NCI-H82 treated with DMSO at 0.1 percent for 48 hours (cell line): ENCODE data around the gene MYNN.
"Not testable (repeated sequence)": the region's sequence is repeated elsewhere in the genome, so short reads cannot be mapped to it uniquely, and the experiment has no call there.

Experiments used
- DNase-seq: peaks from one replicate; lab custom pipeline; 2025; ENCODE audit not compliant: unreplicated experiment; lab: John Stamatoyannopoulos, UW

Gene MYNN

DNA sequence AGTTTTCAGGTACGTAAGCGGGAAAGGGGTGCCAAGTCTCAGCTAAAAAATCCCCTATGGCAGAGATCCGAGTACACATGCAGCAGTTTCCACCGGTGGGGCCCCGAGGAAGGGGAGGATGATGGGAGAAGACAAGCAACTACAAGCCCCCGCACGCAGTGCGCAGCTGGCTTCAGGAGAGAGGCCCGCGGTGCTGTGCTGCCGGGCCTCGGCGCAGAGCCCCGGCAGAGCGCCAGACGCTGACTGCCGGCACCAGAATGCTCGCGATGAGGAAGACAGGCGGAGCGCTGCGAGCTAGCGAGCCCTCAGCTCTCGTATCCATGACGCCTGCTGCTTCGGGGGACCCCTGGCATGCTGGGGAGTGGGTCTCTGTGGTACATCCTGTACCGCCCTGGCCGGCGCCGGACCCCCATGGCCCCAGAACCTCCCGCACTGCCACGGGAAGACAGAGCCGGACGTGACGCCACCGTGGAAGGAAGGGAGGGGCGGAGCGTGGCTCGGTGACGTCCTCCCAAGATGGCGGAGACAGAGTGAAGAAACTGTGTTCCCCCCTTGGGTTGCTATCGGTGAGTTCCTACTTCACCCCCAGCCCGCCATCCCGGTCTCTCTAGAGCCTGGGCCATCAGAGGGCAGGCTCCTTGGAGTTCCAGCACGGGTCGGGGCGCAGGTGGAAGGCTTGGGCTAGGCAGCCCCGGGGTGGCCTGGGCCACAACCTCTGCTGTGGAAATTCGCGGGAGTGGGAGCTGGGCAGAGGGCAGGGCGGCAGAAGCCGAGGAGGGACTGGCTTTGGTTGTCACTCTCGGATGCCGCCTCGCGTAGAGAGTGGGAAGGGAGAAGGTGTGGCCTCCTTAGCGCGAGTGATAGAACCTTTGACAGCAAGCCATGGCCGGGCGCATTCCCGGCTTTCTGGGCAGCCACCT lies at the start of gene MYNN:
Gene MYNN (plus strand): TSS at position 500 of the 920 bp plus-strand sequence. CDS start 900 bp downstream, outside the sequence.
- DNase-seq: peak; percentile 79

DNA sequence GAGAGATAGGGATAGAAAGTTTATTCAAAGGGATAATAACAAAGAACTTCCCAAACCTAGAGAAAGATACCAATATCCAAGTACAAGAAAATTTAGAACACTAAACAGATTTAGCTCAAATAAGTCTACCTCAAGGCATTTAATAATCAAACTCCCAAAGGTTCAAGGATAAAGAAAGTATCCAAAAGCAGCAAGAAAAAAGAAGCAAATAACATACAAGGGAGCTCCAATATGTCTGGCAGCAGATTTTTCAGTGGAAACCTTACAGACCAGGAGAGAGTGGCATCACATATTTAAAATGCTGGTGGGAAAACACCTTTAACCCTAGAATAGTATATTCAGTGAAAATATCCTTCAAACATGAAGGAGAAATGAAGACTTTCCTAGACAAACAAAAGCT lies 41.3 kb upstream of the MYNN start:
- not testable (repeated sequence) for DNase-seq

DNA sequence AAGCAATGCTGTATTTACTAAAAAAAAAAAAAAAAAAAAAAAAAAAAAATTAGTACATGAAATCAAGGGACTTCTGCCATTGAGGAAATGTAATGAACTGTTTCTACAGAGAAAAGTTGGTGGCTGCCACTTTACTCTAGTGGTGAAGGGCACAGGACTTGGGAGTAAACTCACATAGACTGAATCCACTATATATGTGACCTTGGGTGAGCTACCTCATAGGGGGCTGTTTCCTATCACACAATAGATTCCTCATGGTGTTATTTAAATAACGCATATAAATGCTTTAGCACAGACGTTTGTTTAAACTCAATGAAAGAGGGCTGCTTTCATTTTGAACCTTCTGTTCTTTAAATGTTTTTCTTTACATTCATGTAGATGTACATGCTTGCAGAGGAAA lies 34.1 kb upstream of the MYNN start:
- no peak for DNase-seq

- peak; percentile 16 for DNase-seq
Observed at GRCh38 chr3:169744366-169745054, 28.7 kb upstream of the MYNN start.

DNA sequence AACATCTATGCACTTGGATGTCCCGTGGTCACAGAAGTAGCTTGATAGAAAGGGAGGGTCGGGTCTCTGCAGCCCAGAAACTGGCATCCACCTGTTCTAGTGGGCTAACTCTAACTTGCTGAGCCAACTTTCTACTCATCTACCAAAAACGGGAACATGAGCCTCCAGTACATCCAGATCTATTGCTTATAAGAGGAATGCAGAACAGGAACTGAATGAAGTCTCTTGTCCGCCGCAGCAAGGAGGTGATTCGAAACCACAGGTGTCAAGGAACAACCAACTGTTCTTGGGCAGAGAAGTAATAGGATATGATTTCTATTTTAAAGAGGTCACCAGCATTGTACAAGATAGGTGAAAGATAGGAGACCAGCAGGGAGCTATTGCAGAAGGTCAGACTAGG lies 26.3 kb upstream of the MYNN start:
- DNase-seq: no peak

DNA sequence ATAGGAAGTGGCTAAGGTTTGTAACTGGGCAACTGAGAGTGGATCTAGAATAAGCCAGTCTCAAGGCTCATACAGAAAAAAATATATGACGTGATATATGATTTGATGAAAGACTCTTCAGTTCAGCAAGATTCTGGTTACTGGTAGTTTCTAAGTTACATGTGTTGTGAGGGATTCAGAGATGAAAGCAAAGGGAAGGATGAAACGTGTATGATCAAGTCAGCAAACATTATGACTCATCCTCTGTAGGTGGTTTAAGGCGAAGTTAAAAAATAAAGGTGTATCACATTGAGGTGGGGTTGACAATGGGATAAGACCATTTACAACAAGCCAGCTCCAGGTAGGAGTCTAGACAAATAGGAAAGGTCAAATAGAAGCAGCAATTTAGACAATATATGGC lies 24.5 kb upstream of the MYNN start:
- DNase-seq: no peak

- no peak for DNase-seq
Observed at GRCh38 chr3:169750665-169751064, 22.5 kb upstream of the MYNN start.

DNA sequence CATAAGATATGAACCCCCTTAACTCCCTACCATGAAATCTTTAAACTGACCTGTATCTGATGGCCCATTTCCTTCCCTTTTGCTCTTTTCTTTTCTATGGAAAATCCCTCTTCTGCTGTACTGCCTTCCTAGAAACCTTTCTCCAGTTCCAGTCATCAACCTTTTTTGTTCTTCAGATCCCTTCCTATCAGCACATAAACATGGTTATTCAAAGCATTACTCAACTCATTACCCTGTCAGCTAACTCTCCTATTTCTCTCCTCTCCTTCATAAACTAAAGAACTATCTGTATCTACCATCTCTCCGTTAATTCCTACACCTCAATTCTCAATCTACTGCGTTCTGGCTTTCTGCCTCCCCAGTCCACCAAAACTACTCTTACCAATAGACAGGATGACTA lies 21.3 kb upstream of the MYNN start:
- DNase-seq: no peak

DNA sequence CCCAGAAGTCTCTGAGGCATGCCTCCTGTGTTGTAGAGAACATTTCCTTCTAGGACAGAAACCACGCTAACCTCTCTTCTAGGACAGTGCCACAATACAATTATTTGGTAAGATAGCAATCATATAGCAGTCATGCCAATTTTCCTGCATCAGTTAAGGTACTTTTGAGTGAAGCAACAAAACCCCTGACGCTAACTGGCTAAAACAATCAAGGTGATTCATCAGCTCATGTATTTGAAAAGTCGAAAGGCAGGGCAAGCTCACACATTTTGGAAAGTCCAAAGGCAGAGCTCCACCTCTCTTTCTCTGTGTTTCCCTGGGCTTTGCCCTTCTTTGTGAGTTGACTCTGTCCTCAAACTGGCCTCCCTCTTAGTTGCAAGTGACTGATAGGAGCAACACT lies 18.5 kb upstream of the MYNN start:
- DNase-seq: no peak

DNA sequence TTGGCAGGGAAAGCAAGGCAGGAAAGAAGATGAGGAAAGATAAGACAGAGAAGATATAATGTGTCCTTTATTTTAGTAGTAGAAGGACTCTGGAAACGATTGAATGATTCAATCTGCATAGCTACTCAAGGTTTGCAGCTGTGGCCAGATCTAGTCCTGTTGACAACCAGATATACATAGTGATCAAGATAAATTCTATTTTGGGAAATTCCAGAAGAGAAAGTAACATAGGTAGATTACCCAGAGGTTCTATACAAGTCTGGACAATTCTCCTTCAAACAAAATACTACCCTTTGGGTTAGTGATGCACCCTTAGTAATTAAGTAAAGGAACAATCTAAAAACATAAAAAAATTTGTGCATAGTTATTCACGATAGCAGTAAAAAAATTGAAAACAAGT lies 17.7 kb upstream of the MYNN start:
- DNase-seq: no peak

DNA sequence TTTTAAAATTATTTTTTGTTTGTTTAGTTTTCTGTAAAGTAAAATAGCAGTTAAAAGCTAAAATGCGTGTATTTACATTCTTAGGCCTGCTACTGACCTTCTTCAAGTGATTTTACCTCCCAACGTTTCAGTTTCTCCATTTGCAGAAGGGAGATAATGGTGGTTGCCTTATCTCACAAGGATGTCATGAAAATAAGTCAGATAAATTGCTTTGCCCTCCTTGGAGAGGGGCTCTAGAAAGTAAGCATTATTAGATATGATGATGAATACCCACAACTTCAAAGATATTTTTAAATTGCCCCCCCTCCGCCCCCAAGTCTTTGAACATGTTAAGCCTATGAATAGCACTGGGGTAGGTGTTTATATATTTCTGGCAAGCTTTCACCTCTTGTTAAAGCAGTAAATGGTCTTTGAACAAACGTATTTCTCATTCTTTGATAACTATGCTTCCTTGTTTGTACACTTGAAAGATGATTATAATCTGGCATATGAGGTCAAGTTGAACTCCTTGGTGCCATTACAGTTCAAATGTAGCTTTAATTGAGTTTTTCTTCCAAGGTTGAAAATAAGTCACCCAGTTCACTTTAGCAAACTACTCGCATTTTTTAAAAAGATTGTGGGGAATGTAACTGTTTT lies 14.7 kb upstream of the MYNN start:
- no peak for DNase-seq

- DNase-seq: no peak
Observed at GRCh38 chr3:169759256-169759655, 13.9 kb upstream of the MYNN start.

- DNase-seq: no peak
Observed at GRCh38 chr3:169760479-169760878, 12.7 kb upstream of the MYNN start.

DNA sequence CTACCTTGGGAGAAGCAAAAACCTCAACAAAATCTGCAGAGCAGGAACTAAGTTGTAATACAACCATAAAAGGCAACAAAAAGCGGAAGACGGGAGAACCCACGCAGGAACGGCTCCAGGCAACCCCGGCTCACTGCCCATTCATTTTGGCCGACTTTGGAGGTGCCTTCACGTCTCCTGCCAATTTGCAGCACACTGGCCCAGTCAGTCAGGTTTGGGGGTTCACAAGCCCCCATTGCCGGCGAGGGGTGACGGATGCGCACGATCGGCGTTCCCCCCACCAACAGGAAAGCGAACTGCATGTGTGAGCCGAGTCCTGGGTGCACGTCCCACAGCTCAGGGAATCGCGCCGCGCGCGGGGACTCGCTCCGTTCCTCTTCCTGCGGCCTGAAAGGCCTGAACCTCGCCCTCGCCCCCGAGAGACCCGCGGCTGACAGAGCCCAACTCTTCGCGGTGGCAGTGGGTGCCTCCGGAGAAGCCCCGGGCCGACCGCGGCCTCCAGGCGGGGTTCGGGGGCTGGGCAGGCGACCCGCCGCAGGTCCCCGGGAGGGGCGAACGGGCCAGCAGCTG lies 8.8 kb upstream of the MYNN start:
- no peak for DNase-seq

DNA sequence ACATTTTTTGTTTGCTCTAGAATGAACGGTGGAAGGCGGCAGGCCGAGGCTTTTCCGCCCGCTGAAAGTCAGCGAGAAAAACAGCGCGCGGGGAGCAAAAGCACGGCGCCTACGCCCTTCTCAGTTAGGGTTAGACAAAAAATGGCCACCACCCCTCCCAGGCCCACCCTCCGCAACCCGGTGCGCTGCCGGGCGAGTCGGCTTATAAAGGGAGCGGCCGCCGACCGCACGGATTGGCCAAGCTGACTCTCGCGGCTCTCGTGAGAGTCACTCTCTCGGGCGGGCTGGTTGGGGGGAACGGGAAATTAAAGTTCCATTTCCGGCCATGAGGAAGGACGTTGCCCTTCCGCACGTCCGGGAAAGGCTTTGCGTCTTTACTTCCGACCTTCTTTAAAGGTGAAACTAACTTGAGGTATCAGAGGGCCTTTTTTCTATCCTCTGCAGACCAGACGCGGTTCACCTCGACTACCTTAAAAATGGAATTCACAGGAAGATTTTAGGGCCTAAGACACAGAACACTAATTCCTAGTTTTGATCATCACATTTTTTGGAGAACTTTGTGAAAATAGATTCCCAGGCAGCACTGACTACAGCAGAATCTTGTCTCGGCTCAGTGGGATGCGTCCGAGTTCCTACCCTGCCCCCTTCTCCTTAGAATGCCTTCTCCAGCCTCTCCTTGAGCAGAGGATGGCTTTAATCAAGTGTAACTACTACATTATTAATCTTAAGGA lies 8.1 kb upstream of the MYNN start, which contains the start of gene TERC:
Gene TERC (minus strand): TSS at position 179 of the 731 bp plus-strand sequence.
- DNase-seq: no peak

DNA sequence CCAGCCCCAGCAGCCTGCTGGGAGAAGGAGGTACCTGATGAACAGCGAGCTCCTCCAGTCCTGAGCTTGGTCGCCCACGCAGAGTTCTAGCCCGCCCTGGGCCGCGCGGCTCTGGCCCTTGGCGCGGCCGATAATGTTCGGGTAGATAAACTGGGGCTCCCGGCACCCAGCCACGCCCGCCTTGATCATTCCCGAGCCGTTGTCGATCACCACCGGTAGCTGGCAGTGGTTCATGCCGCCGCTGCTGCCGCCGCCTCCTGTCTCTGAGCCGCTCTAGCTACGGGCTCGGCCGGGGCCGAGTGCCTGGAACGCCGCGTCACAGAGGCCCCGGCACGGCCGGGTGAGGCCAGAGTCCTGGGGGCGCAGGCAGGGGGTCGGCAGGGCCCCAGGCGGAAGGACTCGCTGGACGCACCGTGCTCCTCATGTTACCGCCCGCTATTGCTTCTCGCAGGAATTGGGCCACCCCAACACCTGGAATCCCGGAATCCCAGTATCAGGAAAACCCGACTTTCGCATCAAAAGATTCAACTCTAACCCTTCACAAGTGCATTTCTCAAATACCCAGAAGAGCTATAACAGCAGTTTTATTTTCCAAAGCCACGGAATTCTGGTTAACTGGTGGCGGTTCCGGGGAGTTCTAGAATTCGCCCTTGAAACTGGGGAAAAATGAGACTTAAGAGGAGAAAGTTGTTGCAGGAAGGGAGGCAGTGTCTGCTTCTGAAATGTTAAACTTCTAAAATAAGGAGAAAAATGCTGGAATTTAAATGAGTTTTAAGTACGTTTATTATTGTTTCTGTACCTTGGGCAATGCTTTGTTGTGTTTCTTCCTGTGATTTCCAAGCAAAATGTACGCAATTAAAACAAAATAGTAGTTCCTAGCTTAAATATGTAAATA lies 3.7 kb upstream of the MYNN start, which contains the start of gene ACTRT3:
Gene ACTRT3 (minus strand): TSS at position 275 of the 895 bp plus-strand sequence. CDS start 41 bp downstream, at position 234.
- peak; percentile 30 for DNase-seq

DNA sequence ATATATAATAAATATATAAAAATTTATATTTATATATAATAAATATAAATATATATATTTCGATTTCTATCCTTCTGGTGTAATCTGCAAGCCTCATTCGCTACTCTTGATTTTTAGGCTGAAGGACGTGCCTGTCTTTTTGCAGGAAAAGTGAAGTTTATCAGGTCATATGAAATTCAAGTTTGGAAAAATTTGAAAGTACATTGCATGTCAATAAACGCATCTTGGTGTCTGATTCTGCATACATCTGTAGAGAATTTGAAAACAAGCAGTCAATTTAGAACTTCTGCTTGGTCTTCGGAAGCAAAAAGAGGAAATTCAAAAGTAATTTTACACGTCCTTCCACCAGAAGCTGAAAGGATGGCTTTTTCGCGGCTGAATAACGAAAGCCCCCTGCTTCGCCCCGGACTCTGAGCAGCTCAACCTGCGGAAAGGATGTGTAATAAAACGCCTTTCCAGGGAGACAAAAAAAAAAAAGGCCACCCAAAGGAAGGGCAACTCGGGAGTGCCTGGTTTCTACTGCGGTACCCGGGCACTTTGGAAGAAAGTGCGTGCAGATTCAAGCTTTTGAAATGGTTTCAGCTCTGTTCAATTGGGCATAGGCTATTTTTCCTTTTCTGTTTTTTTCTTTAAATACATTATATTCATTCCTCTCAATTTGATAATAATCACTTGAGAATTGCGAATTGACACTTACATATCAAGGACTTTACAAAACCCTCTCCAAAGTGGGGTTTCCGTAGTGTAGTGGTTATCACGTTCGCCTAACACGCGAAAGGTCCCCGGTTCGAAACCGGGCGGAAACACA lies 1.5 kb upstream of the MYNN start:
- DNase-seq: peak; percentile 82

GRCh38 chr3:169772305-169772896 lies 795 bp upstream of the MYNN start:
- peak; percentile 92 for DNase-seq
